PC-3 (cell line): ENCODE results near the gene MRPS12. TPM values are rescaled to one million over a fixed set of nuclear protein-coding genes. Genes with fewer than 3 reads are reported as not detected.

Experiments used
- ATAC-seq: fragments of 200-7000 bp; cut with Tn5 transposase; 2 replicates; pipeline ENCODE4 v1.9.1; 2020; ENCODE audit warnings: mild to moderate bottlenecking, moderate library complexity
- BruUV-seq: library from RNA; stranded (reverse); fragments of 400-500 nt; replicated peaks from 2 replicates; lab custom pipeline; 2021; lab: Mats Ljungman, UMichigan
- CTCF ChIA-PET: fragments of 300-600 bp; sonication (Branson Sonifier 250); formaldehyde crosslinking; loops from one replicate; lab custom pipeline; 2022; ENCODE audit warnings: antibody characterized with exemption; lab: Charles Lee
- POLR2A ChIA-PET: fragments of 300-600 bp; sonication (Branson Sonifier 250); formaldehyde crosslinking; loops from one replicate; lab custom pipeline; 2022; ENCODE audit warnings: antibody characterized with exemption; ENCODE audit not compliant: unreplicated experiment; lab: Charles Lee
- DNase-seq: peaks from one replicate; pipeline ENCODE4 v3.0.0-alpha.2; 2015
- H2AFZ ChIP-seq: fragments of 300-600 bp; sonication (generic); 2 replicates; pipeline ENCODE4 v1.6.0; 2016; ENCODE audit warnings: antibody characterized with exemption, low read length
- H3F3A ChIP-seq: fragments of 300-600 bp; sonication (generic); one replicate; pipeline ENCODE4 v1.6.0; 2017; ENCODE audit warnings: antibody characterized with exemption, low read length, control low read depth, mild to moderate bottlenecking; ENCODE audit not compliant: unreplicated experiment
- H3K27ac ChIP-seq: fragments of 300-600 bp; sonication (generic); 2 replicates; pipeline ENCODE4 v1.5.1; 2016; ENCODE audit warnings: mild to moderate bottlenecking, low read length
- H3K27me3 ChIP-seq: fragments of 300-600 bp; sonication (generic); 2 replicates; pipeline ENCODE4 v1.6.1; 2016; ENCODE audit warnings: low read length, mixed read lengths
- H3K36me3 ChIP-seq: fragments of 300-600 bp; sonication (generic); 2 replicates; pipeline ENCODE4 v1.6.1; 2016; ENCODE audit warnings: low read depth, mixed run types, low read length, mixed read lengths
- H3K4me1 ChIP-seq: fragments of 300-600 bp; sonication (generic); 2 replicates; pipeline ENCODE4 v1.5.1; 2016; ENCODE audit warnings: low read length; ENCODE audit not compliant: insufficient read depth
- H3K4me2 ChIP-seq: fragments of 300-600 bp; sonication (generic); 2 replicates; pipeline ENCODE4 v1.6.0; 2016; ENCODE audit warnings: low read length
- H3K4me3 ChIP-seq: fragments of 300-600 bp; sonication (generic); 2 replicates; pipeline ENCODE4 v1.5.1; 2016; ENCODE audit warnings: mild to moderate bottlenecking, low read length, mixed read lengths
- H3K79me2 ChIP-seq: fragments of 300-600 bp; sonication (generic); 2 replicates; pipeline ENCODE4 v1.6.1; 2017; ENCODE audit warnings: low read length, mixed read lengths
- H3K9ac ChIP-seq: fragments of 300-600 bp; sonication (generic); 2 replicates; pipeline ENCODE4 v1.6.0; 2016; ENCODE audit warnings: mild to moderate bottlenecking, low read length
- H3K9me2 ChIP-seq: fragments of 300-600 bp; sonication (generic); replicated peaks from 2 replicates; pipeline ENCODE4 v1.6.1; 2016; ENCODE audit warnings: mixed run types, low read length, mixed read lengths
- H3K9me3 ChIP-seq: fragments of 300-600 bp; sonication (generic); 2 replicates; pipeline ENCODE4 v1.6.1; 2016; ENCODE audit warnings: low read length, mixed read lengths
- H4K20me1 ChIP-seq: fragments of 300-600 bp; sonication (generic); 2 replicates; pipeline ENCODE4 v1.6.1; 2016; ENCODE audit warnings: low read length, mixed read lengths
- CTCF ChIP-seq: fragments of 300-600 bp; sonication (generic); conservative IDR thresholded peaks from 2 replicates; pipeline ENCODE4 v1.5.1; 2017; ENCODE audit warnings: antibody characterized with exemption, low read depth, mild to moderate bottlenecking, low read length
- EZH2 ChIP-seq: fragments of 300-600 bp; sonication (generic); IDR thresholded peaks from one replicate; pipeline ENCODE4 v1.6.1; 2017; ENCODE audit warnings: antibody characterized with exemption, mild to moderate bottlenecking, low read length; ENCODE audit not compliant: unreplicated experiment
- EZH2phosphoT487 ChIP-seq: fragments of 300-600 bp; sonication (generic); IDR thresholded peaks from 2 replicates; pipeline ENCODE4 v1.6.1; 2018; ENCODE audit warnings: mild to moderate bottlenecking, antibody characterized with exemption, low read length, borderline replicate concordance
- intact Hi-C: fragments of 100-400 bp; cut with micrococcal nuclease; formaldehyde crosslinking; loops from 2 replicates; pipeline ENCODE4 v1.9.0; 2023
- total RNA-seq: library from RNA; depleted of rRNA; stranded (reverse); fragments of >200 nt; gene quantifications from 2 replicates; pipeline ENCODE4 v1.2.3, GENCODE V29; 2014

Gene MRPS12
- total RNA-seq, 1 experiment from 2014 or later: 156 TPM

- TF ChIP-seq CTCF (no peak), EZH2 (no peak), EZH2phosphoT487 (no peak)
- H3K9me2 ChIP-seq: no peaks in the 10 kb centered on the region
- H3K27ac ChIP-seq: no peak overlapping the region
- DNase-seq (no peak), ATAC-seq (no peak)
- no peaks in the 10 kb centered on the region for H3F3A ChIP-seq
- H3K9me3 ChIP-seq: no peaks in the 10 kb centered on the region
- intact Hi-C loops: no loop called here
- no peak overlapping the region for H2AFZ ChIP-seq
- H3K4me1 ChIP-seq: no peaks in the 10 kb centered on the region
- H3K9ac ChIP-seq: no peak overlapping the region
- no peaks in the 10 kb centered on the region for H4K20me1 ChIP-seq
- POLR2A ChIA-PET: no interaction called here
- H3K79me2 ChIP-seq: no peaks in the 10 kb centered on the region
- H3K27me3 ChIP-seq: no peaks in the 10 kb centered on the region
- H3K36me3 ChIP-seq: no peaks in the 10 kb centered on the region
- CTCF ChIA-PET: no interaction called here
- H3K4me3 ChIP-seq: no peak overlapping the region
- H3K4me2 ChIP-seq: no peak overlapping the region
- BruUV-seq: no TSS peak
These were observed 41.9 kb upstream of the MRPS12 start for GRCh38 chr19:38888876-38889275.

GRCh38 chr19:38889803-38890202, 40.9 kb upstream of the MRPS12 start:
- H3K36me3 ChIP-seq: no peaks in the 10 kb centered on the region
- ChIA-PET CTCF (no interaction called here), POLR2A (no interaction called here)
- H3K9me3 ChIP-seq: no peaks in the 10 kb centered on the region
- no peaks in the 10 kb centered on the region for H3K27me3 ChIP-seq
- no peak overlapping the region for H3K4me3 ChIP-seq
- TF ChIP-seq EZH2phosphoT487: no peak
- no peak for TF ChIP-seq EZH2
- no peak for TF ChIP-seq CTCF
- no peaks in the 10 kb centered on the region for H3K9me2 ChIP-seq
- no peak for DNase-seq
- intact Hi-C loops: no loop called here
- no peak for ATAC-seq
- no peak overlapping the region for H2AFZ ChIP-seq
- H3F3A ChIP-seq: no peaks in the 10 kb centered on the region
- H3K4me2 ChIP-seq: no peak overlapping the region
- H4K20me1 ChIP-seq: no peaks in the 10 kb centered on the region
- no TSS peak for BruUV-seq
- no peaks in the 10 kb centered on the region for H3K79me2 ChIP-seq
- H3K4me1 ChIP-seq: no peaks in the 10 kb centered on the region
- H3K27ac ChIP-seq: no peak overlapping the region
- H3K9ac ChIP-seq: no peak overlapping the region

- H3K79me2 ChIP-seq: no peaks in the 10 kb centered on the region
- H3K4me1 ChIP-seq: no peaks in the 10 kb centered on the region
- no peaks in the 10 kb centered on the region for H3K9me2 ChIP-seq
- DNase-seq (no peak), ATAC-seq (no peak)
- POLR2A ChIA-PET: no interaction called here
- H3K4me3 ChIP-seq: no peak overlapping the region
- no peak overlapping the region for H2AFZ ChIP-seq
- H3K9ac ChIP-seq: no peak overlapping the region
- no peaks in the 10 kb centered on the region for H3F3A ChIP-seq
- no peaks in the 10 kb centered on the region for H3K36me3 ChIP-seq
- intact Hi-C loops: no loop called here
- H3K27me3 ChIP-seq: no peaks in the 10 kb centered on the region
- CTCF ChIA-PET: no interaction called here
- no peak overlapping the region for H3K4me2 ChIP-seq
- BruUV-seq: no TSS peak
- H3K27ac ChIP-seq: no peak overlapping the region
- TF ChIP-seq EZH2 (no peak), EZH2phosphoT487 (no peak), CTCF (no peak)
- no peaks in the 10 kb centered on the region for H4K20me1 ChIP-seq
- no peaks in the 10 kb centered on the region for H3K9me3 ChIP-seq
These were observed 40.1 kb upstream of the MRPS12 start for GRCh38 chr19:38890686-38891085.
